Naive thymus-derived CD4-positive, alpha-beta T cell (primary cell): ENCODE measurements around the gene FOXJ1. TPM values are rescaled to one million over a fixed set of nuclear protein-coding genes. Genes with fewer than 3 reads are reported as not detected.

Experiments
- ATAC-seq: fragments of 150-1000 bp; cut with Tn5 transposase; 2 replicates; pipeline ENCODE4 v1.10.0; 2021; ENCODE audit warnings: mild to moderate bottlenecking, moderate library complexity
- CTCF ChIA-PET: fragments of 350-600 bp; sonication (Branson Sonifier 250); formaldehyde crosslinking; loops from one replicate; lab custom pipeline; 2021; ENCODE audit warnings: antibody characterized with exemption; lab: Charles Lee
- POLR2A ChIA-PET: fragments of 350-600 bp; sonication (Branson Sonifier 250); formaldehyde crosslinking; loops from one replicate; lab custom pipeline; 2021; ENCODE audit warnings: antibody characterized with exemption, inconsistent platforms; lab: Charles Lee
- DNase-seq, 9 donors: peaks; one replicate each; pipeline versions ENCODE4 v3.0.0 to v3.0.0-alpha.2; 2020 to 2022; ENCODE audit warnings: mixed read lengths in 1 of 9
- H3K27ac ChIP-seq: one replicate; pipeline ENCODE4 v1.7.0; 2013; ENCODE audit warnings: mild to moderate bottlenecking, low read depth, low read length, moderate library complexity
- H3K27me3 ChIP-seq, 2 donors: one replicate each; pipeline ENCODE4 v1.7.0; 2013; ENCODE audit warnings: low read length in 2 of 2, mild to moderate bottlenecking in 2 of 2, moderate library complexity in 2 of 2; ENCODE audit not compliant: control insufficient read depth in 2 of 2, insufficient read depth in 2 of 2
- H3K36me3 ChIP-seq, 3 experiments: 1 replicate in 2 of 3; 2 replicates in 1 of 3; pipeline ENCODE4 v1.7.0; 2013; ENCODE audit warnings: low read length in 3 of 3, mild to moderate bottlenecking in 3 of 3, moderate library complexity in 1 of 3; ENCODE audit not compliant: insufficient read depth in 3 of 3, control insufficient read depth in 2 of 3
- H3K4me1 ChIP-seq, 2 donors: one replicate each; pipeline ENCODE4 v1.7.0; 2013; ENCODE audit warnings: low read length in 2 of 2, mild to moderate bottlenecking in 2 of 2, moderate library complexity in 1 of 2; ENCODE audit not compliant: control insufficient read depth in 2 of 2, insufficient read depth in 2 of 2
- H3K4me3 ChIP-seq: 2 replicates; pipeline ENCODE4 v1.7.0; 2013; ENCODE audit warnings: mild to moderate bottlenecking, low read length
- H3K9me3 ChIP-seq, 3 experiments: 1 replicate in 2 of 3; 2 replicates in 1 of 3; pipeline ENCODE4 v1.7.0; 2013; ENCODE audit warnings: low read length in 3 of 3; ENCODE audit not compliant: control insufficient read depth in 2 of 3
- H3K27ac Mint-ChIP-seq, 9 donors: one replicate each; pipeline ENCODE4 v1.8.0; 2020 to 2022; ENCODE audit warnings: mixed read lengths in 9 of 9, mild to moderate bottlenecking in 8 of 9, moderate library complexity in 5 of 9, inconsistent platforms in 2 of 9
- H3K27me3 Mint-ChIP-seq, 5 donors: one replicate each; pipeline ENCODE4 v1.8.0; 2021 to 2022; ENCODE audit warnings: mixed read lengths in 5 of 5, mild to moderate bottlenecking in 1 of 5
- H3K36me3 Mint-ChIP-seq, 5 donors: one replicate each; pipeline ENCODE4 v1.8.0; 2020 to 2022; ENCODE audit warnings: mixed read lengths in 5 of 5, mild to moderate bottlenecking in 3 of 5, inconsistent platforms in 1 of 5
- H3K4me1 Mint-ChIP-seq, 7 donors: one replicate each; pipeline ENCODE4 v1.8.0; 2020 to 2022; ENCODE audit warnings: mixed read lengths in 7 of 7, mild to moderate bottlenecking in 3 of 7, inconsistent platforms in 1 of 7
- H3K4me3 Mint-ChIP-seq, 10 donors: one replicate each; pipeline ENCODE4 v1.8.0; 2020 to 2022; ENCODE audit warnings: mild to moderate bottlenecking in 10 of 10, mixed read lengths in 10 of 10, moderate library complexity in 6 of 10, inconsistent platforms in 2 of 10
- H3K9me3 Mint-ChIP-seq, 11 donors: one replicate each; pipeline ENCODE4 v1.8.0; 2020 to 2022; ENCODE audit warnings: mixed read lengths in 11 of 11, mild to moderate bottlenecking in 4 of 11, inconsistent platforms in 1 of 11, moderate library complexity in 1 of 11
- intact Hi-C, 2 donors: fragments of 100-400 bp; cut with micrococcal nuclease; formaldehyde crosslinking; loops; one replicate each; pipeline ENCODE4 v1.15.1; 2023
- polyA plus RNA-seq, 2 donors: library from polyadenylated mRNA; unstranded; fragments of 300-500 nt; fragmentation: Illumina TruSeq; gene quantifications; one replicate each; pipeline ENCODE4 v1.2.3, GENCODE V29; 2021
- total RNA-seq, 6 experiments: library from RNA in 5 of 6; stranded (reverse) in 5 of 6; gene quantifications; 1 replicate in 5 of 6; 2 replicates in 1 of 6; pipeline ENCODE4 v1.2.3 and lab custom pipeline; 2021 to 2026

Gene FOXJ1
- total and polyA plus RNA-seq, 7 experiments from 2014 or later, result 0.27 to 2.2 (median 1.4) TPM

DNA sequence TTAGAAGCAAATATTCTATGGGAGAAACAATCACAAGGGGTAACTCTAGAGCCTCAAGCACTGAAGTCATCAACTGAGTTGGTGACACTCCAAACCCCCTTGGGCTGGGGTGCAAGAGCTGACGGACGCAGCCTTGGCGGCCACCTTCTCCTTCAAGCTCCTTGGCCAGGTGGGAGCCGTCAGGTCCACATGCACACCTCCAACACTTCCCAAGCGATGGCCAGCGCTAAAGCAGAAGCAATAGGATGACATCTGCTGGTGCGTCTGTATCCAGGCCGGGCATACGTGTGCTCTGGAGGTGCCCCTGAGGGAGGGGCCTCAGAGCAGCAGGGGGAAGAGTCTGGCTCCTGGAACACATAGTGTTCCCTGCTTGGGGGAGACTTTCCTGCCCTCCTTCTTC is 12.2 kb upstream of the FOXJ1 start:
- ChIA-PET POLR2A (interaction anchor here (0.9 to 11.6 kb wide), 7 partner anchors 10 to 120 kb away, joined by 3 to 162 read pairs (median 15); partner anchors contain the start of gene FOXJ1), CTCF (interaction anchor here (1.0 to 7.4 kb wide), 6 partner anchors 11 to 127 kb away, joined by 4 to 80 read pairs (median 11); no protein-coding TSS in a partner anchor)
- H3K27ac Mint-ChIP-seq, result peak overlapping the region in 8 of 9 donors; percentile 93 to 99 (median 98)
- H3K4me1 Mint-ChIP-seq, result peaks cover 24 to 73% (median 65%) of the 10 kb centered on the region in 7 donors
- no peak for ATAC-seq
- no peak for DNase-seq
- Histone ChIP-seq H3K4me1 (peaks cover 13 to 48% of the 10 kb centered on the region in 2 donors), H3K9me3 (no peaks in the 10 kb centered on the region), H3K27ac (peak overlapping the region; percentile 52), H3K36me3 (peaks cover 0 to 51% (median 5%) of the 10 kb centered on the region in 3 experiments), H3K4me3 (no peak overlapping the region), H3K27me3 (no peaks in the 10 kb centered on the region)
- no peaks in the 10 kb centered on the region for H3K27me3 Mint-ChIP-seq
- H3K9me3 Mint-ChIP-seq, result peaks cover 0 to 3% (median 0%) of the 10 kb centered on the region in 11 donors
- H3K4me3 Mint-ChIP-seq, result peak overlapping the region in 5 of 10 donors; percentile 30 to 81 (median 74)
- intact Hi-C loops, result no loop called here
- peaks cover 12 to 88% (median 51%) of the 10 kb centered on the region in 5 donors for H3K36me3 Mint-ChIP-seq

DNA sequence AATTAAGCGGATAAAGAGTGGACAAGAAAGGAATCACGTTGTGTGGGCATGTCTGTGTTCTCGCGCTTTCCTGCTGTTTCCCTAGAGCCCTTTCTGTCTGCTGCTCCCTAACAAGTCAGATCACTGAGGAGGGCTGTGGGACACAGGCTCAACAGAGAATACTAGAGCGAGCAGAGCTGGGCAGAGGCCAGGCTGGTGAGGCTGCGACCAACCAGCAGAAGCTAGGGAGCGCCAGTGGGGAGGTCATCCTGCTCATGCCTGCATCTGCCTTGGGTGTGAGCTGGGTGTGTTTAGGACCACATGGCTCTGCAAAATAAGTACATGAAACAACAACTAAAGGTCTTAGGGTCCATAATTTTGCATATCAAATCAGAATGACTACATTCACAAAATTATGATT is 11.5 kb upstream of the FOXJ1 start:
- peaks cover 0 to 3% (median 0%) of the 10 kb centered on the region in 11 donors for H3K9me3 Mint-ChIP-seq
- H3K4me1 ChIP-seq, result peaks cover 13 to 48% of the 10 kb centered on the region in 2 donors
- H3K4me3 Mint-ChIP-seq, result peak overlapping the region in 9 of 10 donors; percentile 64 to 82 (median 75)
- no peak overlapping the region for H3K4me3 ChIP-seq
- intact Hi-C loops, result loop anchor here in 1 of 2 donors (1.0 kb wide), 2 partner anchors 11 to 30 kb away; partner anchors contain the start of gene FOXJ1
- H3K27ac Mint-ChIP-seq, result peak overlapping the region; percentile 87 to 99 (median 97)
- peaks cover 0 to 45% (median 0%) of the 10 kb centered on the region in 3 experiments for H3K36me3 ChIP-seq
- ATAC-seq (no peak), DNase-seq (no peak)
- H3K27me3 Mint-ChIP-seq, result no peaks in the 10 kb centered on the region
- peaks cover 8 to 84% (median 48%) of the 10 kb centered on the region in 5 donors for H3K36me3 Mint-ChIP-seq
- peak overlapping the region; percentile 52 for H3K27ac ChIP-seq
- no peaks in the 10 kb centered on the region for H3K9me3 ChIP-seq
- peaks cover 24 to 77% (median 64%) of the 10 kb centered on the region in 7 donors for H3K4me1 Mint-ChIP-seq
- POLR2A ChIA-PET, result interaction anchor here (0.6 to 11.6 kb wide), 17 partner anchors 9 to 127 kb away, joined by 3 to 162 read pairs (median 6); partner anchors contain the start of genes FOXJ1 and UBALD2
- CTCF ChIA-PET, result interaction anchor here (0.9 to 7.4 kb wide), 10 partner anchors 10 to 138 kb away, joined by 3 to 80 read pairs (median 7); no protein-coding TSS in a partner anchor
- no peaks in the 10 kb centered on the region for H3K27me3 ChIP-seq

DNA sequence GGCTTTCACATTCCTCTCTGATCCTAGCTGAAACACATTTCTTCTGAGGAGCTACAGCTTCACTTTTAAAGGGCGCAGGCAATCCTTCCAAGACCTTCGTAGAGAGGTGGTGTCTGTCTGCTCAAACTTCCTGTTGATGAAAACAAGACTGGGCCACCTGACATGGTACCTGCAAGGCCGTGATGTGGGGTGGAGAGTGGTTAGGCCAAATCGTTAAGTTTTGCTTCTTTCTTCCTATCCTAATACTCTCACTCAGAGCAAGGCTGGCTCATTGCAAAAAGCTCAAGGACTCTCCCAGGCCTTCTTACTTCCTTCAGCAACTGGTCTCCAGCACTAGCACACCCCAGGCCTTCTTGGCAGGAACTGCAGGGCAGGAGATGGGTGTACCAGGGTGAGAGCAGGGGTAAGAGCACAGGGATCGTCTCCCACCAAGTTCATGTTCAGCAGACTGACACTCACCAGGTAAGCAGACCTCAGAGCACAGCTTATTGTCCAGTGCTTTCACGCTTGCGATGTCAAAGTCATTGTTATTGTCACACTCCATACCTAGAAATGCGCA is 10.9 kb upstream of the FOXJ1 start:
- H3K27ac Mint-ChIP-seq, result peak overlapping the region; percentile 87 to 99 (median 97)
- H3K4me1 Mint-ChIP-seq, result peaks cover 25 to 77% (median 64%) of the 10 kb centered on the region in 7 donors
- no peaks in the 10 kb centered on the region for H3K27me3 Mint-ChIP-seq
- peak overlapping the region; percentile 49 to 82 (median 74) for H3K4me3 Mint-ChIP-seq
- H3K9me3 Mint-ChIP-seq, result peaks cover 0 to 3% (median 0%) of the 10 kb centered on the region in 11 donors
- no peaks in the 10 kb centered on the region for H3K27me3 ChIP-seq
- H3K4me3 ChIP-seq, result peak overlapping the region; percentile 17
- ChIA-PET CTCF (interaction anchor here (0.9 to 7.4 kb wide), 11 partner anchors 10 to 138 kb away, joined by 3 to 80 read pairs (median 7); no protein-coding TSS in a partner anchor), POLR2A (interaction anchor here (0.6 to 11.6 kb wide), 26 partner anchors 8 to 128 kb away, joined by 3 to 162 read pairs (median 4); partner anchors contain the start of genes FOXJ1, RNF157 and UBALD2)
- peak; percentile 93 for ATAC-seq
- peak overlapping the region; percentile 52 for H3K27ac ChIP-seq
- no peaks in the 10 kb centered on the region for H3K9me3 ChIP-seq
- peaks cover 13 to 49% of the 10 kb centered on the region in 2 donors for H3K4me1 ChIP-seq
- peaks cover 0 to 40% (median 0%) of the 10 kb centered on the region in 3 experiments for H3K36me3 ChIP-seq
- H3K36me3 Mint-ChIP-seq, result peaks cover 4 to 85% (median 49%) of the 10 kb centered on the region in 5 donors
- DNase-seq, result peak in 7 of 9 donors; percentile 58 to 83 (median 77)
- intact Hi-C loops, result loop anchor here in 1 of 2 donors (1.0 kb wide), 2 partner anchors 11 to 30 kb away; partner anchors contain the start of gene FOXJ1

- H3K36me3 ChIP-seq, result peaks cover 0 to 35% (median 0%) of the 10 kb centered on the region in 3 experiments
- H3K4me3 ChIP-seq, result no peak overlapping the region
- H3K27me3 ChIP-seq, result no peaks in the 10 kb centered on the region
- Mint-ChIP-seq H3K4me1 (peaks cover 30 to 87% (median 74%) of the 10 kb centered on the region in 7 donors), H3K27ac (peak overlapping the region; percentile 59 to 99 (median 97)), H3K4me3 (peak overlapping the region in 9 of 10 donors; percentile 3 to 82 (median 74)), H3K27me3 (no peaks in the 10 kb centered on the region), H3K36me3 (peaks cover 4 to 78% (median 51%) of the 10 kb centered on the region in 5 donors), H3K9me3 (peaks cover 0 to 2% (median 0%) of the 10 kb centered on the region in 11 donors)
- ChIA-PET POLR2A (interaction anchor here (0.6 to 11.6 kb wide), 25 partner anchors 8 to 129 kb away, joined by 3 to 162 read pairs (median 5); partner anchors contain the start of genes FOXJ1 and UBALD2), CTCF (interaction anchor here (0.9 to 7.4 kb wide), 10 partner anchors 9 to 137 kb away, joined by 3 to 80 read pairs (median 8); no protein-coding TSS in a partner anchor)
- H3K4me1 ChIP-seq, result peaks cover 21 to 59% of the 10 kb centered on the region in 2 donors
- ATAC-seq (no peak), DNase-seq (no peak)
- intact Hi-C loops, result no loop called here
- peak overlapping the region; percentile 52 for H3K27ac ChIP-seq
- H3K9me3 ChIP-seq, result no peaks in the 10 kb centered on the region
These were observed 9.9 kb upstream of the FOXJ1 start for GRCh38 chr17:76150712-76151622.

- Histone ChIP-seq H3K9me3 (no peaks in the 10 kb centered on the region), H3K27ac (no peak overlapping the region), H3K27me3 (no peaks in the 10 kb centered on the region), H3K36me3 (peaks cover 0 to 18% (median 0%) of the 10 kb centered on the region in 3 experiments), H3K4me3 (no peak overlapping the region), H3K4me1 (peaks cover 38 to 69% of the 10 kb centered on the region in 2 donors)
- intact Hi-C loops, result loop anchor here in 1 of 2 donors (10.0 kb wide), 1 partner anchor 526 kb away; no protein-coding TSS in a partner anchor
- ChIA-PET CTCF (interaction anchor here (0.7 kb wide), 1 partner anchor 398 kb away, joined by 3 read pairs; no protein-coding TSS in a partner anchor), POLR2A (interaction anchor here (1.1 kb wide), 1 partner anchor 31 kb away, joined by 5 read pairs; no protein-coding TSS in a partner anchor)
- Mint-ChIP-seq H3K9me3 (peaks cover 0 to 2% (median 0%) of the 10 kb centered on the region in 11 donors), H3K4me1 (peaks cover 39 to 86% (median 79%) of the 10 kb centered on the region in 7 donors), H3K27ac (peak overlapping the region in 8 of 9 donors; percentile 43 to 99 (median 88)), H3K36me3 (peaks cover 4 to 60% (median 44%) of the 10 kb centered on the region in 5 donors), H3K27me3 (no peaks in the 10 kb centered on the region), H3K4me3 (peak overlapping the region in 1 of 10 donors; percentile 16)
- no peak for ATAC-seq
- no peak for DNase-seq
These were observed 8.2 kb upstream of the FOXJ1 start for GRCh38 chr17:76149214-76149613.
